OCI-LY7 (cell line): ENCODE data around the gene SERPINA4.

ENCODE experiments used
- CTCF ChIP-seq: fragments of 200-600 bp; sonication (generic); conservative IDR thresholded peaks from 2 replicates; pipeline ENCODE4 v1.5.1; 2014; ENCODE audit warnings: mild to moderate bottlenecking, antibody characterized with exemption, low read length, moderate library complexity, mixed read lengths
- EZH2phosphoT487 ChIP-seq: fragments of 200-600 bp; sonication (generic); IDR thresholded peaks from 2 replicates; pipeline ENCODE4 v1.6.1; 2018; ENCODE audit warnings: low read depth, borderline replicate concordance, mild to moderate bottlenecking, mixed run types, antibody characterized with exemption, low read length, moderate library complexity, mixed read lengths

- TF ChIP-seq CTCF (no peak), EZH2phosphoT487 (no peak)
Observed at GRCh38 chr14:94564381-94564780, 3.1 kb downstream of the SERPINA4 start.
